Body of pancreas (tissue), 4 donors: ENCODE results near the gene LTBR. TPM values are rescaled to one million over a fixed set of nuclear protein-coding genes. Genes with fewer than 3 reads are reported as not detected.
A peak's percentile ranks its signal among the peaks of the same experiment; 100 is the strongest.
"Not testable (repeated sequence)": the region's sequence is repeated elsewhere in the genome, so short reads cannot be mapped to it uniquely, and the experiment has no call there.

Source experiments
- ATAC-seq: fragments of 150-250 bp; one replicate; pipeline ENCODE4 v1.9.1; 2016
- DNase-seq, 4 donors: peaks; one replicate each; pipeline ENCODE4 v3.0.0-alpha.2; 2019
- H3K27ac ChIP-seq, 4 donors: fragments of 200-600 bp; sonication (generic); 1 replicate in 3 of 4; 2 replicates in 1 of 4; pipeline versions ENCODE4 v1.5.1 to v1.6.1; 2016 to 2019; ENCODE audit warnings: mild to moderate bottlenecking in 1 of 4, mixed read lengths in 1 of 4, moderate library complexity in 1 of 4
- H3K27me3 ChIP-seq, 2 donors: fragments of 200-600 bp; sonication (generic); one replicate each; pipeline ENCODE4 v1.6.0; 2016; ENCODE audit warnings: mild to moderate bottlenecking in 1 of 2
- H3K36me3 ChIP-seq, 2 donors: fragments of 200-600 bp; sonication (generic); replicated peaks in 1 of 2; 2 replicates each; pipeline ENCODE4 v1.5.1; 2016; ENCODE audit warnings: low read depth in 2 of 2; ENCODE audit not compliant: insufficient read depth in 1 of 2
- H3K4me1 ChIP-seq: fragments of 200-600 bp; sonication (generic); one replicate; pipeline ENCODE4 v1.6.0; 2016
- H3K4me3 ChIP-seq, 2 donors: fragments of 200-600 bp; sonication (generic); 1 replicate in 1 of 2; 2 replicates in 1 of 2; pipeline ENCODE4 v1.5.1; 2016 to 2019
- H3K9me3 ChIP-seq, 3 donors: fragments of 200-600 bp; sonication (generic); 1 replicate in 2 of 3; 2 replicates in 1 of 3; pipeline ENCODE4 v1.5.1; 2016
- CTCF ChIP-seq, 7 experiments: fragments of 450-650 bp in 4 of 7; fragments of 200-600 bp in 3 of 7; sonication (generic) in 3 of 7; IDR thresholded peaks; one replicate each; pipeline ENCODE4 v1.5.1; 2016 to 2019; ENCODE audit warnings: antibody characterized with exemption in 7 of 7
- POLR2A ChIP-seq, 3 donors: fragments of 450-650 bp; IDR thresholded peaks; one replicate each; pipeline ENCODE4 v1.6.1; 2016; ENCODE audit warnings: antibody characterized with exemption in 3 of 3, mild to moderate bottlenecking in 2 of 3
- WGBS, 2 donors: methylation state at CpG; one replicate each; pipeline ENCODE4 v1.1.5; 2017; 5-methylcytosine and 5-hydroxymethylcytosine counted together
- intact Hi-C: fragments of 100-400 bp; cut with DNase I; formaldehyde crosslinking; loops from one replicate; pipeline ENCODE4 v1.15.1; 2023
- total RNA-seq, 2 donors: library from RNA; depleted of rRNA; stranded (reverse); fragments of >200 nt; gene quantifications; one replicate each; pipeline ENCODE4 v1.1.0, GENCODE V29; 2016

Gene LTBR
- total RNA-seq, 2 donors from 2014 or later = 111 to 173 TPM

- H3K9me3 ChIP-seq = no peaks in the 10 kb centered on the region
- no peak for ATAC-seq
- WGBS, 2 donors = 49 to 76% methylated on average over 5 of the region's 5 CpGs
- no peak overlapping the region for H3K4me3 ChIP-seq
- no peaks in the 10 kb centered on the region for H3K27me3 ChIP-seq
- no peaks in the 10 kb centered on the region for H3K36me3 ChIP-seq
- H3K4me1 ChIP-seq = peaks cover 61% of the 10 kb centered on the region
- no peak for DNase-seq
- peak overlapping the region in 2 of 4 donors; percentile 97 to 98 for H3K27ac ChIP-seq
- no peak for TF ChIP-seq CTCF (IDR thresholded peaks at IDR 0.05)
- TF ChIP-seq POLR2A (IDR thresholded peaks at IDR 0.05) = no peak
- intact Hi-C loops = no loop called here
Observed at GRCh38 chr12:6343518-6343917, 40.4 kb upstream of the LTBR start.

GRCh38 chr12:6344101-6344660, 39.8 kb upstream of the LTBR start:
- H3K27me3 ChIP-seq, DNase-seq, H3K27ac ChIP-seq, H3K9me3 ChIP-seq, H3K4me3 ChIP-seq, H3K36me3 ChIP-seq, ATAC-seq, intact Hi-C loops: not testable (repeated sequence)
- H3K4me1 ChIP-seq = peaks cover 54% of the 10 kb centered on the region
- WGBS, 2 donors = 89 to 91% methylated on average over 11 of the region's 11 CpGs

GRCh38 chr12:6345319-6346091, 38.5 kb upstream of the LTBR start:
- H3K27ac ChIP-seq = peak overlapping the region in 3 of 4 donors; percentile 22 to 53 (median 28)
- intact Hi-C loops = no loop called here
- DNase-seq = peak in 2 of 4 donors; percentile 68 to 69
- WGBS, 2 donors = 61 to 62% methylated on average over 10 of the region's 10 CpGs
- no peaks in the 10 kb centered on the region for H3K27me3 ChIP-seq
- no peaks in the 10 kb centered on the region for H3K36me3 ChIP-seq
- peaks cover 42% of the 10 kb centered on the region for H3K4me1 ChIP-seq
- no peak for ATAC-seq
- H3K9me3 ChIP-seq = no peaks in the 10 kb centered on the region
- no peak for TF ChIP-seq POLR2A (IDR thresholded peaks at IDR 0.05)
- TF ChIP-seq CTCF (IDR thresholded peaks at IDR 0.05) = no peak
- no peak overlapping the region for H3K4me3 ChIP-seq

- peaks cover 42% of the 10 kb centered on the region for H3K4me1 ChIP-seq
- peak overlapping the region in 2 of 4 donors; percentile 45 to 53 for H3K27ac ChIP-seq
- DNase-seq = no peak
- no peaks in the 10 kb centered on the region for H3K27me3 ChIP-seq
- no peaks in the 10 kb centered on the region for H3K36me3 ChIP-seq
- no peaks in the 10 kb centered on the region for H3K9me3 ChIP-seq
- H3K4me3 ChIP-seq = no peak overlapping the region
- no peak for TF ChIP-seq CTCF (IDR thresholded peaks at IDR 0.05)
- WGBS, 2 donors = 75 to 80% methylated on average over 5 of the region's 5 CpGs
- ATAC-seq = no peak
- intact Hi-C loops = no loop called here
Observed at GRCh38 chr12:6346235-6346832, 37.6 kb upstream of the LTBR start.

- Histone ChIP-seq H3K36me3 (no peaks in the 10 kb centered on the region), H3K27me3 (no peaks in the 10 kb centered on the region), H3K4me1 (peaks cover 42% of the 10 kb centered on the region), H3K27ac (peak overlapping the region in 3 of 4 donors; percentile 38 to 62 (median 45)), H3K4me3 (no peak overlapping the region), H3K9me3 (no peaks in the 10 kb centered on the region)
- intact Hi-C loops = no loop called here
- no peak for ATAC-seq
- TF ChIP-seq CTCF (IDR thresholded peaks at IDR 0.05) (no peak), POLR2A (IDR thresholded peaks at IDR 0.05) (no peak)
- 84 to 90% methylated on average over 8 of the region's 8 CpGs for WGBS, 2 donors
- DNase-seq = no peak
Observed at GRCh38 chr12:6346942-6347341, 37.0 kb upstream of the LTBR start.
